Measurements from ENCODE around the gene KLHDC10. TPM values are rescaled to one million over a fixed set of nuclear protein-coding genes. Genes with fewer than 3 reads are reported as not detected.

KLHDC10 gene
- total RNA-seq, 1 experiment from 2014 or later: 14.4 TPM

DNA sequence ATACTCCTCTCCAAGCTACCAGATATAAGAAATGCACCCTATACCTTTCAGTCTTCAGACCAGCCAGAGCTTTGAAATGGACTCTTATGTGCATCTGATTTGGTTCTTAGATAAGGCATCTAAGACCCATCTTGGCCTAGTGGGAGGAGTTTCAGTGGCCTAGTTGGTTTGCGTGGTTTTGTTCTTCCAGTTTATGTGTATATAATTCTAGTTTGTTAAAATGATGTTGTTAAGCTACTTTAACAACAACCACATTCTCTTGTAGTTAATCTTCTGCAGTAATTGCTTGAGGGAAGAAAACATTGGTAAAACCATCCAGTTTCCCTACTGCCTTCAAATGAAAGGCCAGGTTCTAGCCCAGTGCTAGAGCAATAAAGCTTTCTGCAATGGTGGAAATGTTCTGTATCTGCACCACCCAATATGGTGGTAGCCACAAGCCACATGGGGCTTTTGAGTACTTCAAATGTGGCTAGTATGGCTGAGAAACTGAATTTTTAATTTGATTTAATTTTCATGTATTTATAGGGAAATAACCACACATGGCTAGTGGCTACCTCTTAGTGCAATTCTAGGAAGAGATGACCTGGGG lies 66.3 kb downstream of the KLHDC10 start:
- POLR2A ChIA-PET: no interaction called here
- ATAC-seq: no peak
- CTCF ChIA-PET: no interaction called here
- TF ChIP-seq ETV6 (CRISPR knock-in tag; IDR thresholded peaks at IDR 0.05) (no peak), OVOL2 (CRISPR knock-in tag; IDR thresholded peaks at IDR 0.05; ENCODE audit: borderline replicate concordance) (no peak), ATF3 (CRISPR knock-in tag; conservative IDR thresholded peaks at IDR 0.05) (no peak), PRRX2 (CRISPR knock-in tag; IDR thresholded peaks at IDR 0.05) (no peak), ZSCAN18 (CRISPR knock-in tag; IDR thresholded peaks at IDR 0.05) (no peak), JAZF1 (CRISPR knock-in tag; IDR thresholded peaks at IDR 0.05) (no peak), FOXK1 (CRISPR knock-in tag; IDR thresholded peaks at IDR 0.05) (no peak), KAT7 (CRISPR knock-in tag; IDR thresholded peaks at IDR 0.05; ENCODE audit: borderline replicate concordance) (no peak), PREB (CRISPR knock-in tag; IDR thresholded peaks at IDR 0.05; ENCODE audit: borderline replicate concordance) (no peak), FOXP4 (CRISPR knock-in tag; IDR thresholded peaks at IDR 0.05) (no peak), TP53 (CRISPR knock-in tag; IDR thresholded peaks at IDR 0.05) (no peak), ZNF121 (CRISPR knock-in tag; IDR thresholded peaks at IDR 0.05) (no peak), GRHL2 (CRISPR knock-in tag; IDR thresholded peaks at IDR 0.05; ENCODE audit: insufficient replicate concordance, severe bottlenecking) (no peak), TEAD1 (CRISPR knock-in tag; IDR thresholded peaks at IDR 0.05) (no peak), SOX15 (CRISPR knock-in tag; IDR thresholded peaks at IDR 0.05) (no peak), MYBL2 (CRISPR knock-in tag; IDR thresholded peaks at IDR 0.05) (no peak), NR2C2 (CRISPR knock-in tag; IDR thresholded peaks at IDR 0.05) (no peak)
- TF ChIP-seq, protein P1, sequence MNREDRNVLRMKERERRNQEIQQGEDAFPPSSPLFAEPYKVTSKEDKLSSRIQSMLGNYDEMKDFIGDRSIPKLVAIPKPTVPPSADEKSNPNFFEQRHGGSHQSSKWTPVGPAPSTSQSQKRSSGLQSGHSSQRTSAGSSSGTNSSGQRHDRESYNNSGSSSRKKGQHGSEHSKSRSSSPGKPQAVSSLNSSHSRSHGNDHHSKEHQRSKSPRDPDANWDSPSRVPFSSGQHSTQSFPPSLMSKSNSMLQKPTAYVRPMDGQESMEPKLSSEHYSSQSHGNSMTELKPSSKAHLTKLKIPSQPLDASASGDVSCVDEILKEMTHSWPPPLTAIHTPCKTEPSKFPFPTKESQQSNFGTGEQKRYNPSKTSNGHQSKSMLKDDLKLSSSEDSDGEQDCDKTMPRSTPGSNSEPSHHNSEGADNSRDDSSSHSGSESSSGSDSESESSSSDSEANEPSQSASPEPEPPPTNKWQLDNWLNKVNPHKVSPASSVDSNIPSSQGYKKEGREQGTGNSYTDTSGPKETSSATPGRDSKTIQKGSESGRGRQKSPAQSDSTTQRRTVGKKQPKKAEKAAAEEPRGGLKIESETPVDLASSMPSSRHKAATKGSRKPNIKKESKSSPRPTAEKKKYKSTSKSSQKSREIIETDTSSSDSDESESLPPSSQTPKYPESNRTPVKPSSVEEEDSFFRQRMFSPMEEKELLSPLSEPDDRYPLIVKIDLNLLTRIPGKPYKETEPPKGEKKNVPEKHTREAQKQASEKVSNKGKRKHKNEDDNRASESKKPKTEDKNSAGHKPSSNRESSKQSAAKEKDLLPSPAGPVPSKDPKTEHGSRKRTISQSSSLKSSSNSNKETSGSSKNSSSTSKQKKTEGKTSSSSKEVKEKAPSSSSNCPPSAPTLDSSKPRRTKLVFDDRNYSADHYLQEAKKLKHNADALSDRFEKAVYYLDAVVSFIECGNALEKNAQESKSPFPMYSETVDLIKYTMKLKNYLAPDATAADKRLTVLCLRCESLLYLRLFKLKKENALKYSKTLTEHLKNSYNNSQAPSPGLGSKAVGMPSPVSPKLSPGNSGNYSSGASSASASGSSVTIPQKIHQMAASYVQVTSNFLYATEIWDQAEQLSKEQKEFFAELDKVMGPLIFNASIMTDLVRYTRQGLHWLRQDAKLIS (CRISPR knock-in tag; IDR thresholded peaks at IDR 0.05; ENCODE audit: borderline replicate concordance): no peak
- TF ChIP-seq, protein P2, sequence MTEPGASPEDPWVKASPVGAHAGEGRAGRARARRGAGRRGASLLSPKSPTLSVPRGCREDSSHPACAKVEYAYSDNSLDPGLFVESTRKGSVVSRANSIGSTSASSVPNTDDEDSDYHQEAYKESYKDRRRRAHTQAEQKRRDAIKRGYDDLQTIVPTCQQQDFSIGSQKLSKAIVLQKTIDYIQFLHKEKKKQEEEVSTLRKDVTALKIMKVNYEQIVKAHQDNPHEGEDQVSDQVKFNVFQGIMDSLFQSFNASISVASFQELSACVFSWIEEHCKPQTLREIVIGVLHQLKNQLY (CRISPR knock-in tag; IDR thresholded peaks at IDR 0.05): no peak
- TF ChIP-seq, protein P3, sequence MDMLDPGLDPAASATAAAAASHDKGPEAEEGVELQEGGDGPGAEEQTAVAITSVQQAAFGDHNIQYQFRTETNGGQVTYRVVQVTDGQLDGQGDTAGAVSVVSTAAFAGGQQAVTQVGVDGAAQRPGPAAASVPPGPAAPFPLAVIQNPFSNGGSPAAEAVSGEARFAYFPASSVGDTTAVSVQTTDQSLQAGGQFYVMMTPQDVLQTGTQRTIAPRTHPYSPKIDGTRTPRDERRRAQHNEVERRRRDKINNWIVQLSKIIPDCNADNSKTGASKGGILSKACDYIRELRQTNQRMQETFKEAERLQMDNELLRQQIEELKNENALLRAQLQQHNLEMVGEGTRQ (CRISPR knock-in tag; IDR thresholded peaks at IDR 0.05): no peak
- Mint-ChIP-seq H3K27ac (no peak overlapping the region), H3K4me3 (no peak overlapping the region), H3K36me3 (no peaks in the 10 kb centered on the region; the same call in none of the 2 replicates), H3K27me3 (ENCODE audit: low read depth) (peaks cover 9% of the 10 kb centered on the region), H3K9me3 (no peaks in the 10 kb centered on the region), H3K4me1 (peaks cover 28% of the 10 kb centered on the region)
- DNase-seq (ENCODE audit: low spot score): no peak

All from WTC11 (cell line).